Panc1 (cell line): Measurements from ENCODE around the gene WDR7. TPM values are rescaled to one million over a fixed set of nuclear protein-coding genes. Genes with fewer than 3 reads are reported as not detected.

Experiments used
- ATAC-seq: fragments of 200-7000 bp; cut with Tn5 transposase; 2 replicates; pipeline ENCODE4 v1.9.1; 2020; ENCODE audit warnings: mild to moderate bottlenecking, moderate library complexity
- BruUV-seq: library from RNA; stranded (reverse); fragments of 400-500 nt; replicated peaks from 2 replicates; lab custom pipeline; 2021; lab: Mats Ljungman, UMichigan
- CTCF ChIA-PET: fragments of 300-600 bp; sonication (Branson Sonifier 250); formaldehyde crosslinking; loops from one replicate; lab custom pipeline; 2022; ENCODE audit warnings: antibody characterized with exemption; lab: Charles Lee
- POLR2A ChIA-PET: fragments of 300-600 bp; sonication (Branson Sonifier 250); formaldehyde crosslinking; loops from one replicate; lab custom pipeline; 2022; ENCODE audit warnings: antibody characterized with exemption; lab: Charles Lee
- DNase-seq: peaks from one replicate; pipeline ENCODE4 v3.0.0-alpha.2; 2010; ENCODE audit warnings: low read depth, low spot score
- H3K27ac ChIP-seq: 2 replicates; pipeline ENCODE4 v1.5.1; 2011; ENCODE audit warnings: mild to moderate bottlenecking, low read length, inconsistent platforms
- H3K27me3 ChIP-seq: fragments of 200-500 bp; sonication (Bioruptor generic); 2 replicates; pipeline ENCODE4 v1.6.0; 2014; ENCODE audit warnings: low read length, inconsistent platforms; ENCODE audit not compliant: control insufficient read depth, insufficient read depth
- H3K36me3 ChIP-seq: fragments of 200-500 bp; sonication (Bioruptor generic); 2 replicates; pipeline ENCODE4 v1.5.1; 2014; ENCODE audit warnings: inconsistent platforms, mild to moderate bottlenecking, low read length, moderate library complexity; ENCODE audit not compliant: control insufficient read depth, insufficient read depth
- H3K4me1 ChIP-seq: 2 replicates; pipeline ENCODE4 v1.5.1; 2011; ENCODE audit warnings: inconsistent platforms, mild to moderate bottlenecking, low read length, moderate library complexity; ENCODE audit not compliant: control insufficient read depth, insufficient read depth
- H3K4me3 ChIP-seq, 2 experiments: 2 replicates each; pipeline ENCODE4 v1.5.1; 2011 to 2012; ENCODE audit warnings: low read depth in 2 of 2, low read length in 2 of 2, mild to moderate bottlenecking in 2 of 2, inconsistent platforms in 1 of 2, moderate library complexity in 1 of 2
- H3K9me3 ChIP-seq: fragments of 200-500 bp; sonication (Bioruptor generic); 2 replicates; pipeline ENCODE4 v1.5.1; 2014; ENCODE audit warnings: low read depth, mild to moderate bottlenecking, inconsistent platforms, low read length, moderate library complexity; ENCODE audit not compliant: control insufficient read depth, insufficient read depth
- POLR2AphosphoS5 ChIP-seq: IDR thresholded peaks from 2 replicates; pipeline ENCODE4 v1.6.1; 2012; ENCODE audit warnings: mild to moderate bottlenecking, low read depth, low read length, moderate library complexity
- SIN3A ChIP-seq: IDR thresholded peaks from 2 replicates; pipeline ENCODE4 v1.6.1; 2012; ENCODE audit warnings: low read depth, mild to moderate bottlenecking, low read length, moderate library complexity, borderline replicate concordance; ENCODE audit not compliant: insufficient read depth
- TCF7L2 ChIP-seq: IDR thresholded peaks from 2 replicates; pipeline ENCODE4 v1.6.1; 2011; ENCODE audit warnings: mild to moderate bottlenecking, low read depth, low read length, inconsistent platforms
- in situ Hi-C: cut with HindIII; loops from 2 replicates; pipeline ENCODE4 v1.10.0; 2016; ENCODE audit warnings: low sequenced_read_pairs, low pct_unique_long_range_greater_than_20kb
- intact Hi-C: fragments of 100-400 bp; cut with micrococcal nuclease; formaldehyde crosslinking; loops from one replicate; pipeline ENCODE4 v1.10.0; 2022; ENCODE audit not compliant: unreplicated experiment
- total RNA-seq: library from RNA; stranded (reverse); gene quantifications from one replicate; pipeline ENCODE4 v1.2.1, GENCODE V29; 2021; ENCODE audit not compliant: unreplicated experiment
- TF ChIP-seq, protein P1 (sequence below): fragments of 450-650 bp; IDR thresholded peaks from 2 replicates; pipeline ENCODE4 v1.5.1; 2017; ENCODE audit warnings: mild to moderate bottlenecking
- TF ChIP-seq, protein P2 (sequence below), 2 experiments: IDR thresholded peaks; 2 replicates each; pipeline ENCODE4 v1.6.1; 2011 to 2012; ENCODE audit warnings: low read depth in 2 of 2, control low read depth in 1 of 2, low read length in 1 of 2, mild to moderate bottlenecking in 1 of 2, moderate library complexity in 1 of 2; ENCODE audit not compliant: insufficient read depth in 1 of 2

The WDR7 gene
- total RNA-seq, 1 experiment from 2014 or later: 12.3 TPM

DNA sequence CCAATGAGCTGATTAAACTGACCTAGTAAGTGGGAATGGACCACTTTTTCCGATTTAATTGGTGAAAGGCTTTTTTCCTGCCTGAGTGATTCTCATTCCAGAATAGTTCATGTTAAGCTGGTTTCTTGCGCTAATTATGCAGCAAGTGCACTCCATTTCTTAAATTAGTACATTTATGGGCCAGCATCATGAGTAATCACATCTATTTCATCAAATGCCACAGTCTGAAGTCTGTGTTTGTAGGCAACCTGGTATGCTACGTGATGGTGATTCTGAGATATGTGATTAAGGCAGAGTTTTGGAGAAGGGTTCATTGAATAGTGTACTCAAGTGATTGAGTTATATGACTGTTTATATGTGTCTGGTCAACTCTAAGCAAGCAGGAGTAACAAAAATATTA is 367.7 kb downstream of the WDR7 start:
- DNase-seq: no peak
- no peaks in the 10 kb centered on the region for H3K27me3 ChIP-seq
- TF ChIP-seq, protein P1, sequence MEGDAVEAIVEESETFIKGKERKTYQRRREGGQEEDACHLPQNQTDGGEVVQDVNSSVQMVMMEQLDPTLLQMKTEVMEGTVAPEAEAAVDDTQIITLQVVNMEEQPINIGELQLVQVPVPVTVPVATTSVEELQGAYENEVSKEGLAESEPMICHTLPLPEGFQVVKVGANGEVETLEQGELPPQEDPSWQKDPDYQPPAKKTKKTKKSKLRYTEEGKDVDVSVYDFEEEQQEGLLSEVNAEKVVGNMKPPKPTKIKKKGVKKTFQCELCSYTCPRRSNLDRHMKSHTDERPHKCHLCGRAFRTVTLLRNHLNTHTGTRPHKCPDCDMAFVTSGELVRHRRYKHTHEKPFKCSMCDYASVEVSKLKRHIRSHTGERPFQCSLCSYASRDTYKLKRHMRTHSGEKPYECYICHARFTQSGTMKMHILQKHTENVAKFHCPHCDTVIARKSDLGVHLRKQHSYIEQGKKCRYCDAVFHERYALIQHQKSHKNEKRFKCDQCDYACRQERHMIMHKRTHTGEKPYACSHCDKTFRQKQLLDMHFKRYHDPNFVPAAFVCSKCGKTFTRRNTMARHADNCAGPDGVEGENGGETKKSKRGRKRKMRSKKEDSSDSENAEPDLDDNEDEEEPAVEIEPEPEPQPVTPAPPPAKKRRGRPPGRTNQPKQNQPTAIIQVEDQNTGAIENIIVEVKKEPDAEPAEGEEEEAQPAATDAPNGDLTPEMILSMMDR: no peak
- TF ChIP-seq TCF7L2: no peak
- TF ChIP-seq, protein P2, sequence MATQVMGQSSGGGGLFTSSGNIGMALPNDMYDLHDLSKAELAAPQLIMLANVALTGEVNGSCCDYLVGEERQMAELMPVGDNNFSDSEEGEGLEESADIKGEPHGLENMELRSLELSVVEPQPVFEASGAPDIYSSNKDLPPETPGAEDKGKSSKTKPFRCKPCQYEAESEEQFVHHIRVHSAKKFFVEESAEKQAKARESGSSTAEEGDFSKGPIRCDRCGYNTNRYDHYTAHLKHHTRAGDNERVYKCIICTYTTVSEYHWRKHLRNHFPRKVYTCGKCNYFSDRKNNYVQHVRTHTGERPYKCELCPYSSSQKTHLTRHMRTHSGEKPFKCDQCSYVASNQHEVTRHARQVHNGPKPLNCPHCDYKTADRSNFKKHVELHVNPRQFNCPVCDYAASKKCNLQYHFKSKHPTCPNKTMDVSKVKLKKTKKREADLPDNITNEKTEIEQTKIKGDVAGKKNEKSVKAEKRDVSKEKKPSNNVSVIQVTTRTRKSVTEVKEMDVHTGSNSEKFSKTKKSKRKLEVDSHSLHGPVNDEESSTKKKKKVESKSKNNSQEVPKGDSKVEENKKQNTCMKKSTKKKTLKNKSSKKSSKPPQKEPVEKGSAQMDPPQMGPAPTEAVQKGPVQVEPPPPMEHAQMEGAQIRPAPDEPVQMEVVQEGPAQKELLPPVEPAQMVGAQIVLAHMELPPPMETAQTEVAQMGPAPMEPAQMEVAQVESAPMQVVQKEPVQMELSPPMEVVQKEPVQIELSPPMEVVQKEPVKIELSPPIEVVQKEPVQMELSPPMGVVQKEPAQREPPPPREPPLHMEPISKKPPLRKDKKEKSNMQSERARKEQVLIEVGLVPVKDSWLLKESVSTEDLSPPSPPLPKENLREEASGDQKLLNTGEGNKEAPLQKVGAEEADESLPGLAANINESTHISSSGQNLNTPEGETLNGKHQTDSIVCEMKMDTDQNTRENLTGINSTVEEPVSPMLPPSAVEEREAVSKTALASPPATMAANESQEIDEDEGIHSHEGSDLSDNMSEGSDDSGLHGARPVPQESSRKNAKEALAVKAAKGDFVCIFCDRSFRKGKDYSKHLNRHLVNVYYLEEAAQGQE (IDR thresholded peaks at IDR 0.05; ENCODE audit: insufficient read depth in 1 of 2, low read depth in 2 of 2, low read length in 1 of 2): no peak
- no peak for TF ChIP-seq POLR2AphosphoS5
- TF ChIP-seq SIN3A: no peak
- H3K27ac ChIP-seq: no peak overlapping the region
- no peaks in the 10 kb centered on the region for H3K36me3 ChIP-seq
- no peaks in the 10 kb centered on the region for H3K4me1 ChIP-seq
- BruUV-seq: no TSS peak
- POLR2A ChIA-PET: no interaction called here
- intact Hi-C loops (no loop called here), in situ Hi-C loops (no loop called here)
- no peaks in the 10 kb centered on the region for H3K9me3 ChIP-seq
- ATAC-seq: no peak
- H3K4me3 ChIP-seq: no peak overlapping the region
- CTCF ChIA-PET: no interaction called here

- in situ Hi-C loops: no loop called here
- Histone ChIP-seq H3K36me3 (no peaks in the 10 kb centered on the region), H3K27ac (no peak overlapping the region), H3K27me3 (no peaks in the 10 kb centered on the region), H3K4me3 (no peak overlapping the region), H3K4me1 (no peaks in the 10 kb centered on the region), H3K9me3 (no peaks in the 10 kb centered on the region)
- DNase-seq: no peak
- POLR2A ChIA-PET: no interaction called here
- TF ChIP-seq TCF7L2 (no peak), SIN3A (no peak), POLR2AphosphoS5 (no peak)
- TF ChIP-seq, protein P2 (IDR thresholded peaks at IDR 0.05; ENCODE audit: insufficient read depth in 1 of 2, low read depth in 2 of 2, low read length in 1 of 2): no peak
- TF ChIP-seq, protein P1: no peak
- no TSS peak for BruUV-seq
- ATAC-seq: no peak
- intact Hi-C loops: no loop called here
- CTCF ChIA-PET: no interaction called here
These were observed 371.6 kb downstream of the WDR7 start for GRCh38 chr18:57022716-57023115.
